Mesenchymal stem cell (in vitro differentiated cells and primary cell): Measurements from ENCODE around the gene NFIB.

Source experiments
- DNase-seq: peaks from one replicate; pipeline ENCODE4 v3.0.0-alpha.2; 2013
- H2AFZ ChIP-seq: one replicate; pipeline ENCODE4 v1.6.1; 2013; ENCODE audit warnings: low read depth, mild to moderate bottlenecking, control low read depth, inconsistent platforms, low read length, moderate library complexity
- H2AK5ac ChIP-seq: 2 replicates; pipeline ENCODE4 v1.6.1; 2013; ENCODE audit warnings: low read length, moderate library complexity, mild to moderate bottlenecking, inconsistent platforms; ENCODE audit not compliant: severe bottlenecking
- H2BK120ac ChIP-seq: one replicate; pipeline ENCODE4 v1.6.1; 2013; ENCODE audit warnings: low read depth, mild to moderate bottlenecking, inconsistent platforms, low read length, moderate library complexity
- H2BK12ac ChIP-seq, 2 experiments: one replicate each; pipeline ENCODE4 v1.6.1; 2013; ENCODE audit warnings: inconsistent platforms in 2 of 2, low read length in 2 of 2, mild to moderate bottlenecking in 2 of 2, moderate library complexity in 2 of 2, control low read depth in 1 of 2
- H2BK15ac ChIP-seq: one replicate; pipeline ENCODE4 v1.6.1; 2013; ENCODE audit warnings: mild to moderate bottlenecking, low read depth, inconsistent platforms; ENCODE audit not compliant: poor library complexity, severe bottlenecking
- H2BK5ac ChIP-seq: 2 replicates; pipeline ENCODE4 v1.6.1; 2013; ENCODE audit warnings: low read depth, mild to moderate bottlenecking, low read length, control low read depth, inconsistent platforms; ENCODE audit not compliant: poor library complexity, severe bottlenecking
- H3K14ac ChIP-seq, 2 experiments: one replicate each; pipeline ENCODE4 v1.6.1; 2013; ENCODE audit warnings: inconsistent platforms in 2 of 2, low read length in 2 of 2, control low read depth in 1 of 2, mild to moderate bottlenecking in 1 of 2, moderate library complexity in 1 of 2
- H3K18ac ChIP-seq, 2 experiments: one replicate each; pipeline ENCODE4 v1.6.1; 2013; ENCODE audit warnings: inconsistent platforms in 2 of 2, low read length in 2 of 2, control low read depth in 1 of 2, low read depth in 1 of 2, mild to moderate bottlenecking in 1 of 2
- H3K23ac ChIP-seq, 2 experiments: one replicate each; pipeline ENCODE4 v1.6.1; 2013; ENCODE audit warnings: inconsistent platforms in 2 of 2, low read length in 2 of 2, mild to moderate bottlenecking in 2 of 2, moderate library complexity in 2 of 2, control low read depth in 1 of 2
- H3K27ac ChIP-seq: 2 replicates; pipeline ENCODE4 v1.5.1; 2013; ENCODE audit warnings: mild to moderate bottlenecking, moderate library complexity, low read length, control low read depth, inconsistent platforms; ENCODE audit not compliant: poor library complexity, severe bottlenecking
- H3K27me3 ChIP-seq, 2 experiments: 2 replicates each; pipeline versions ENCODE4 v1.6.1 to v1.7.0; 2013; ENCODE audit warnings: low read length in 2 of 2, mild to moderate bottlenecking in 2 of 2, moderate library complexity in 2 of 2, control low read depth in 1 of 2, inconsistent platforms in 1 of 2; ENCODE audit not compliant: control insufficient read depth in 1 of 2, insufficient read depth in 1 of 2
- H3K36me3 ChIP-seq, 2 experiments: 2 replicates each; pipeline versions ENCODE4 v1.6.1 to v1.7.0; 2013; ENCODE audit warnings: low read length in 2 of 2, control low read depth in 1 of 2, inconsistent platforms in 1 of 2, low read depth in 1 of 2, mild to moderate bottlenecking in 1 of 2; ENCODE audit not compliant: insufficient read depth in 2 of 2, control insufficient read depth in 1 of 2
- H3K4ac ChIP-seq, 2 experiments: one replicate each; pipeline ENCODE4 v1.6.1; 2013; ENCODE audit warnings: inconsistent platforms in 2 of 2, low read length in 2 of 2, mild to moderate bottlenecking in 2 of 2, moderate library complexity in 2 of 2, control low read depth in 1 of 2, low read depth in 1 of 2
- H3K4me1 ChIP-seq: 2 replicates; pipeline ENCODE4 v1.6.1; 2013; ENCODE audit warnings: low read depth, low read length, control low read depth; ENCODE audit not compliant: control insufficient read depth, insufficient read depth
- H3K4me2 ChIP-seq: 2 replicates; pipeline ENCODE4 v1.6.1; 2013; ENCODE audit warnings: low read length, mild to moderate bottlenecking, inconsistent platforms; ENCODE audit not compliant: poor library complexity, severe bottlenecking
- H3K4me3 ChIP-seq, 2 experiments: 2 replicates each; pipeline versions ENCODE4 v1.5.1 to v1.7.0; 2013; ENCODE audit warnings: low read length in 2 of 2, mild to moderate bottlenecking in 2 of 2, control low read depth in 1 of 2, low read depth in 1 of 2; ENCODE audit not compliant: insufficient read depth in 1 of 2
- H3K79me1 ChIP-seq: replicated peaks from 2 replicates; pipeline ENCODE4 v1.6.1; 2013; ENCODE audit warnings: mild to moderate bottlenecking, control low read depth, low read length, inconsistent platforms; ENCODE audit not compliant: poor library complexity, severe bottlenecking
- H3K9ac ChIP-seq: 2 replicates; pipeline ENCODE4 v1.7.0; 2013; ENCODE audit warnings: mild to moderate bottlenecking, low read length, moderate library complexity
- H3K9me3 ChIP-seq: 2 replicates; pipeline ENCODE4 v1.7.0; 2013; ENCODE audit warnings: mild to moderate bottlenecking, low read length; ENCODE audit not compliant: control insufficient read depth
- H4K8ac ChIP-seq: one replicate; pipeline ENCODE4 v1.6.1; 2013; ENCODE audit warnings: inconsistent platforms, mild to moderate bottlenecking, low read length, moderate library complexity
- H4K91ac ChIP-seq: one replicate; pipeline ENCODE4 v1.6.1; 2013; ENCODE audit warnings: mild to moderate bottlenecking, low read length, inconsistent platforms
- WGBS: methylation state at CpG from one replicate; pipeline ENCODE4 v1.1.7; 2013; ENCODE audit warnings: mixed read lengths; 5-methylcytosine and 5-hydroxymethylcytosine counted together

Gene NFIB

GRCh38 chr9:14281876-14282275 is 32.1 kb downstream of the NFIB start:
- H3K23ac ChIP-seq, result no peak overlapping the region
- no peak overlapping the region for H4K91ac ChIP-seq
- H3K4me2 ChIP-seq, result no peak overlapping the region
- H2AK5ac ChIP-seq, result no peak overlapping the region
- no peak overlapping the region for H2BK12ac ChIP-seq
- no peak overlapping the region for H2BK15ac ChIP-seq
- H3K4me3 ChIP-seq, result peak overlapping the region in 1 of 2 experiments; percentile 10
- peaks cover 9% of the 10 kb centered on the region for H3K79me1 ChIP-seq
- no peak overlapping the region for H3K4ac ChIP-seq
- H2AFZ ChIP-seq, result no peak overlapping the region
- H3K36me3 ChIP-seq, result peaks cover 0 to 5% of the 10 kb centered on the region in 2 experiments
- H3K14ac ChIP-seq, result no peak overlapping the region
- H3K18ac ChIP-seq, result no peak overlapping the region
- no peaks in the 10 kb centered on the region for H3K9me3 ChIP-seq
- H3K27ac ChIP-seq, result no peak overlapping the region
- H3K9ac ChIP-seq, result no peak overlapping the region
- no peak for DNase-seq
- H4K8ac ChIP-seq, result no peak overlapping the region
- no peak overlapping the region for H2BK5ac ChIP-seq
- peaks cover 2% of the 10 kb centered on the region for H3K4me1 ChIP-seq
- H2BK120ac ChIP-seq, result no peak overlapping the region
- no peaks in the 10 kb centered on the region for H3K27me3 ChIP-seq

DNA sequence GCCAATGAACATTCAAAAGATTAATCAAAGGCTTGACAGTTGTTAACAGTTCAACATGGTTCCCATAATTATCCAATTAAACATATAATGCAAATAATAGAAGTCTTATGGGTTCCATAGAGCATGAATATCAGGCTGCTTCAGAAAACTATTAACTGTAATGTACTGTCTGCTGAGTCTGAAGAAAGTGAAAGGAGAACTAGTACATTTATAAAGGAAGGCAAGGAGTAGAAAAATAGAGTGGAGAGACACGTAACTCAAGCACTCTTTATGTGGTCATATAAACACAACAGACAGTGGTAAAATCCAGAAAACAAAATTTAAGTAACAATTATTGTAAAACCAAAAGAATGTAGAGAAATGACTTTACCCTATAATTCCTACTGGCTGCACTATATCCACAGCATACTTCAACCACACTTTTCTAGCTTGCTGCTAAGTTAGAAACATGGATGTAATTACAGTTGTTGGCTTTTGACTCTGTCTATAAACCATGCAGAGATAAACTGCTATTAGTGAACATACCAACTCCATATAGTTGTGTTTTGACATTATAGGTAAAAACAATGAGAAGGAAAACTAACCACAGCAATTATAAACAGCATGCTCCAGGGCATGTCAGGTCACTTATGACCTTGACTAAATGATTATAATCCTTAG is 32.7 kb downstream of the NFIB start:
- Histone ChIP-seq H3K4me2 (no peak overlapping the region), H3K4me3 (peak overlapping the region in 1 of 2 experiments; percentile 10), H3K36me3 (peaks cover 0 to 5% of the 10 kb centered on the region in 2 experiments), H2AFZ (no peak overlapping the region), H2BK15ac (no peak overlapping the region), H3K23ac (no peak overlapping the region), H3K9me3 (no peaks in the 10 kb centered on the region), H3K18ac (no peak overlapping the region), H3K27me3 (no peaks in the 10 kb centered on the region), H2AK5ac (no peak overlapping the region), H3K4me1 (peaks cover 2% of the 10 kb centered on the region), H2BK120ac (no peak overlapping the region), H4K8ac (no peak overlapping the region), H3K4ac (no peak overlapping the region), H3K79me1 (peaks cover 9% of the 10 kb centered on the region), H4K91ac (no peak overlapping the region), H3K9ac (peak overlapping the region; percentile 30), H2BK5ac (no peak overlapping the region), H3K14ac (no peak overlapping the region), H3K27ac (no peak overlapping the region), H2BK12ac (no peak overlapping the region)
- DNase-seq, result peak; percentile 26
- 60% methylated on average over 1 of the region's 1 CpG for WGBS

DNA sequence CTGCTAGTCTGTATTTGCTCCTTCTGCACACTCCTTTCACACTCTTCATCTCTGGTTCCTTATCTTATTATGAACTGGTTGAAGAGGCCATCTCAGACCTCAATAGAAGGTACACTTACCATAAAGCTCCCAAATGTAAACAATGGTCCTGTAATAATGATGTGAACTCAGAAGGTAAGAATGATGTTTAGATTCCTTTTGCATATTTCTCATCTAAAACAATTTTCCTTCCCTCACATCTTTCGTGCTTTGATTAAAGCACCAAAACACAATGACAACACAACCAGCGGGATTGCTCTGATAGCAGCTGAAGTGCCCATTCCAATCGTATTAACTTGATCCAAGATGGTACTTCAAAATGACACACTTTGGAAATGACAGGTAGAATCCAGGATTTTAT is 34.3 kb downstream of the NFIB start:
- H3K4me3 ChIP-seq, result no peak overlapping the region
- H3K9ac ChIP-seq, result no peak overlapping the region
- no peak overlapping the region for H3K18ac ChIP-seq
- H3K14ac ChIP-seq, result no peak overlapping the region
- no peak overlapping the region for H2BK15ac ChIP-seq
- H3K27me3 ChIP-seq, result no peaks in the 10 kb centered on the region
- no peak overlapping the region for H4K91ac ChIP-seq
- no peak overlapping the region for H4K8ac ChIP-seq
- H2BK12ac ChIP-seq, result no peak overlapping the region
- peaks cover 2% of the 10 kb centered on the region for H3K4me1 ChIP-seq
- H2AFZ ChIP-seq, result no peak overlapping the region
- no peak overlapping the region for H2AK5ac ChIP-seq
- no peak overlapping the region for H3K23ac ChIP-seq
- no peak overlapping the region for H3K27ac ChIP-seq
- no peak overlapping the region for H3K4ac ChIP-seq
- peaks cover 0 to 5% of the 10 kb centered on the region in 2 experiments for H3K36me3 ChIP-seq
- WGBS, result 57% methylated on average over 2 of the region's 3 CpGs
- no peak overlapping the region for H2BK120ac ChIP-seq
- H3K9me3 ChIP-seq, result no peaks in the 10 kb centered on the region
- no peak overlapping the region for H2BK5ac ChIP-seq
- H3K4me2 ChIP-seq, result no peak overlapping the region
- H3K79me1 ChIP-seq, result peaks cover 8% of the 10 kb centered on the region
- DNase-seq, result no peak

GRCh38 chr9:14278291-14278721 is 35.6 kb downstream of the NFIB start:
- Histone ChIP-seq H3K18ac (no peak overlapping the region), H2BK5ac (no peak overlapping the region), H3K36me3 (peaks cover 0 to 5% of the 10 kb centered on the region in 2 experiments), H3K4me2 (no peak overlapping the region), H3K27ac (no peak overlapping the region), H3K9me3 (no peaks in the 10 kb centered on the region), H2AK5ac (no peak overlapping the region), H3K4me3 (no peak overlapping the region), H4K8ac (no peak overlapping the region), H4K91ac (no peak overlapping the region), H3K14ac (no peak overlapping the region), H2BK120ac (no peak overlapping the region), H3K23ac (no peak overlapping the region), H2BK12ac (no peak overlapping the region), H2BK15ac (no peak overlapping the region), H3K79me1 (peaks cover 8% of the 10 kb centered on the region), H3K27me3 (no peaks in the 10 kb centered on the region), H2AFZ (no peak overlapping the region), H3K9ac (no peak overlapping the region), H3K4me1 (peaks cover 3% of the 10 kb centered on the region), H3K4ac (no peak overlapping the region)
- peak; percentile 27 for DNase-seq
- 43% methylated on average over 3 of the region's 5 CpGs for WGBS
